Thyroid gland (tissue), 4 donors: ENCODE measurements around the gene SALL3.

Source experiments
- CTCF ChIP-seq, 6 experiments: fragments of 200-600 bp in 3 of 6; fragments of 450-650 bp in 3 of 6; sonication (generic) in 3 of 6; IDR thresholded peaks; one replicate each; pipeline ENCODE4 v1.5.1; 2016 to 2019; ENCODE audit warnings: antibody characterized with exemption in 6 of 6, mild to moderate bottlenecking in 2 of 6, inconsistent platforms in 1 of 6, moderate library complexity in 1 of 6
- POLR2A ChIP-seq, 2 donors: fragments of 450-650 bp; IDR thresholded peaks; one replicate each; pipeline ENCODE4 v1.6.1; 2017; ENCODE audit warnings: antibody characterized with exemption in 2 of 2, mild to moderate bottlenecking in 2 of 2, moderate library complexity in 1 of 2

GRCh38 chr18:78953566-78953965, 26.1 kb upstream of the SALL3 start:
- no peak for TF ChIP-seq CTCF (IDR thresholded peaks at IDR 0.05)
- no peak for TF ChIP-seq POLR2A (IDR thresholded peaks at IDR 0.05)
